Gastroesophageal sphincter (tissue), 4 donors: ENCODE results near the gene NOVA1. TPM values are rescaled to one million over a fixed set of nuclear protein-coding genes. Genes with fewer than 3 reads are reported as not detected.
A peak's percentile ranks its signal among the peaks of the same experiment; 100 is the strongest.

Experiments
- ATAC-seq: fragments of 150-250 bp; one replicate; pipeline ENCODE4 v1.9.1; 2016; ENCODE audit warnings: mild to moderate bottlenecking, moderate library complexity
- H3K27ac ChIP-seq, 4 donors: fragments of 200-600 bp; sonication (generic) in 3 of 4; 1 replicate in 3 of 4; 2 replicates in 1 of 4; pipeline ENCODE4 v1.5.1; 2016 to 2019
- H3K27me3 ChIP-seq: fragments of 200-600 bp; sonication (generic); one replicate; pipeline ENCODE4 v1.5.1; 2019
- H3K36me3 ChIP-seq, 2 donors: fragments of 200-600 bp; sonication (generic); one replicate each; pipeline ENCODE4 v1.5.1; 2019; ENCODE audit warnings: control low read depth in 1 of 2
- H3K4me1 ChIP-seq, 3 donors: fragments of 200-600 bp; sonication (generic); 1 replicate in 2 of 3; 2 replicates in 1 of 3; pipeline ENCODE4 v1.5.1; 2016 to 2019; ENCODE audit warnings: control low read depth in 2 of 3
- H3K4me3 ChIP-seq, 2 donors: fragments of 200-600 bp; sonication (generic); one replicate each; pipeline ENCODE4 v1.5.1; 2019; ENCODE audit warnings: mild to moderate bottlenecking in 1 of 2, moderate library complexity in 1 of 2
- H3K9me3 ChIP-seq, 3 donors: fragments of 200-600 bp; sonication (generic); one replicate each; pipeline ENCODE4 v1.5.1; 2017 to 2019; ENCODE audit warnings: control low read depth in 2 of 3
- CTCF ChIP-seq, 4 experiments: fragments of 200-600 bp in 2 of 4; fragments of 450-650 bp in 2 of 4; sonication (generic) in 1 of 4; IDR thresholded peaks; one replicate each; pipeline ENCODE4 v1.5.1; 2017 to 2019; ENCODE audit warnings: antibody characterized with exemption in 4 of 4, mild to moderate bottlenecking in 2 of 4, moderate library complexity in 2 of 4
- EP300 ChIP-seq: sonication (generic); formaldehyde crosslinking; IDR thresholded peaks from one replicate; pipeline ENCODE4 v1.6.1; 2017; ENCODE audit warnings: antibody characterized with exemption, mild to moderate bottlenecking
- POLR2A ChIP-seq, 2 donors: fragments of 450-650 bp; IDR thresholded peaks; one replicate each; pipeline ENCODE4 v1.6.1; 2017; ENCODE audit warnings: antibody characterized with exemption in 2 of 2, mild to moderate bottlenecking in 2 of 2, moderate library complexity in 1 of 2
- POLR2AphosphoS5 ChIP-seq: sonication (generic); formaldehyde crosslinking; IDR thresholded peaks from one replicate; pipeline ENCODE4 v1.6.1; 2017; ENCODE audit warnings: antibody characterized with exemption
- WGBS, 2 donors: methylation state at CpG; one replicate each; pipeline ENCODE4 v1.1.5; 2018; ENCODE audit warnings: low coverage in 1 of 2; 5-methylcytosine and 5-hydroxymethylcytosine counted together
- total RNA-seq, 4 donors: library from RNA; depleted of rRNA; stranded (reverse); fragments of >200 nt; gene quantifications; one replicate each; pipeline ENCODE4 v1.1.0, GENCODE V29; 2016

NOVA1 gene
- total RNA-seq, 4 donors from 2014 or later: 7.0 to 18.2 (median 12.9) TPM

DNA sequence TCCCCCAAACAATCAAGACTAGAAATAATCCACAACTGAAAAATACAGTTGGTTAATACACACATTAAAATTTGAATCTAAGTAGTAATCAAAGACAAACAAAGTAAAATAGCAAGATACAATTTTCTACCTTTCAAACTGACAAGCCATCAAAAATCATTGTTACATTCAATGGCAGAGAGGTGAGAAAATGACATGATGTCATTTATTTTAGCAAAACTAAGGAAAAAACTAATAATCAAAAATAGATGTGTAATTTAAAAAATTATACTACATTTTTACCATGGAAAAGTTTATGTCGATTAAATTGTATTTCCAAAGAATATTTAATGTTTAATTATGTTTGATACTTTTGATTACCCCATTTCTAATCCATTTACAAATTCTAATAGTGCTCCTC is 59.7 kb downstream of the NOVA1 start:
- H3K4me1 ChIP-seq: no peaks in the 10 kb centered on the region
- no peaks in the 10 kb centered on the region for H3K36me3 ChIP-seq
- H3K9me3 ChIP-seq: no peaks in the 10 kb centered on the region
- no peak overlapping the region for H3K27ac ChIP-seq
- ATAC-seq: no peak
- no peak overlapping the region for H3K4me3 ChIP-seq
- H3K27me3 ChIP-seq: no peaks in the 10 kb centered on the region
- TF ChIP-seq POLR2AphosphoS5: no peak
- TF ChIP-seq CTCF (IDR thresholded peaks at IDR 0.05): no peak
- no peak for TF ChIP-seq POLR2A (IDR thresholded peaks at IDR 0.05)
- TF ChIP-seq EP300: no peak
- WGBS, 2 donors: 89 to 94% methylated on average over 1 of the region's 1 CpG

GRCh38 chr14:26531894-26532293 is 65.9 kb downstream of the NOVA1 start:
- Histone ChIP-seq H3K36me3 (no peaks in the 10 kb centered on the region), H3K9me3 (no peaks in the 10 kb centered on the region), H3K27ac (no peak overlapping the region), H3K4me1 (no peaks in the 10 kb centered on the region), H3K27me3 (no peaks in the 10 kb centered on the region), H3K4me3 (no peak overlapping the region)
- ATAC-seq: no peak
- WGBS, 2 donors: 75 to 80% methylated on average over 2 to 3 of the region's 3 CpGs
- TF ChIP-seq EP300 (no peak), POLR2AphosphoS5 (no peak), POLR2A (IDR thresholded peaks at IDR 0.05) (no peak), CTCF (IDR thresholded peaks at IDR 0.05) (no peak)

DNA sequence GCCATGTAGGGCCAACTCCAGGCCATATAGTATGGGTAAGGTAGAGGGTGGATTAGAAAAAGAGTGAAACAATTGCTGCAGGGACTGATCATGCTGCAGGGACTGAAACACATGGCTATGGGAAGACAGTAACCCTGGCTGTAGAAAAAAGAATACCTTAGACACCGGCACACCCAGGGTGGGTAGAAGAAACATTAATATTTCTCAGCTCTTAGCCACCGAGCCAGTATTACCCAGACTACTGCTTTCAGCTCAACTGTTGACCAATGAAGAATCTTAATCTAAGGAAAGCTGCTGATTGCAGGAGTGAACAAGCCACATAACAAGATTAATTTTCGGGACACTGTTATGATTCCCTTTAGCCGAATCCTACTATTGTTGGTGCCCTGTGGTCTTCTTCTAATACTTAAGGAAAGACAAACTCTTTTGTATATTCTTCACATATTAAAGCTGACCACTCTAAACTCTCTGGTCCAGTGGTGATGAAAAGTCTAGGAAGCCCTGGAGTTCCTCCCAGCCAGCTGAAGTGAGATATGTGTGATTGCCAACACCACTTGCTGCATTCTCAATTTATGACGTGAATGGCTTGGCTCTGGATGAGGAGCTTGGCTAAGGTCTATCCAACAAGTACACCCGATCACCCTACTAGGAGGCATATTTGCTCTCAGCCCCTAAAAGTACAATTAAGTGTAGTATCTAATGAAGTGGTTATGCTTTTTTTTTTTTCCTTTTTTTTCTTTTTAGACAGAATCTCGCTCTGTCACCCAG is 69.2 kb downstream of the NOVA1 start:
- 61 to 81% methylated on average over 7 of the region's 7 CpGs for WGBS, 2 donors
- no peak for TF ChIP-seq CTCF (IDR thresholded peaks at IDR 0.05)
- TF ChIP-seq EP300: no peak
- TF ChIP-seq POLR2A (IDR thresholded peaks at IDR 0.05): no peak
- no peak for TF ChIP-seq POLR2AphosphoS5
- H3K36me3 ChIP-seq: no peaks in the 10 kb centered on the region
- no peaks in the 10 kb centered on the region for H3K9me3 ChIP-seq
- H3K27me3 ChIP-seq: no peaks in the 10 kb centered on the region
- H3K4me1 ChIP-seq: peaks cover 0 to 11% (median 0%) of the 10 kb centered on the region in 3 donors
- H3K27ac ChIP-seq: peak overlapping the region in 2 of 4 donors; percentile 35 to 61
- ATAC-seq: peak; percentile 88
- no peak overlapping the region for H3K4me3 ChIP-seq

DNA sequence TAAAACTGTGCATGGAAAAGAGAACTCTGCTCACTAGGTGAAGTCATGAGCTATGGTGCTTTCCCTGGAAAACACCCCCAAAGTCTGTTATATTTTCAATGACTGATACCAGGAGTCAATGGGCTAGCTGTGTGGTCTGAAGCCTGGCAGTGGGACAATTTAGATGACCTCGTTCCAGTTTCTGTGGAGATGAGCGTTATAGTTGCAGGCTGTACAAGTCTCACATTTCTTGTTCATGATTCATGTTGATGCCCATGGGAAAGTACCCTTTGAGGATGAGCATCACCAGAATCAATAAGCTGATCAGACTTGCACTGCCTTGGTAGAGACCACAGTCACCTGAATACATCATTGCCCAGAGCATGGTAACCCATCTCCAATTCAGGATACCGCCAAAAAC is 70.7 kb downstream of the NOVA1 start:
- Histone ChIP-seq H3K4me1 (peaks cover 0 to 24% (median 0%) of the 10 kb centered on the region in 3 donors), H3K27me3 (no peaks in the 10 kb centered on the region), H3K9me3 (no peaks in the 10 kb centered on the region), H3K27ac (peak overlapping the region in 1 of 4 donors; percentile 12), H3K4me3 (no peak overlapping the region), H3K36me3 (no peaks in the 10 kb centered on the region)
- no peak for ATAC-seq
- TF ChIP-seq POLR2A (IDR thresholded peaks at IDR 0.05): no peak
- WGBS, 2 donors: 17 to 100% methylated on average over 1 of the region's 3 CpGs

DNA sequence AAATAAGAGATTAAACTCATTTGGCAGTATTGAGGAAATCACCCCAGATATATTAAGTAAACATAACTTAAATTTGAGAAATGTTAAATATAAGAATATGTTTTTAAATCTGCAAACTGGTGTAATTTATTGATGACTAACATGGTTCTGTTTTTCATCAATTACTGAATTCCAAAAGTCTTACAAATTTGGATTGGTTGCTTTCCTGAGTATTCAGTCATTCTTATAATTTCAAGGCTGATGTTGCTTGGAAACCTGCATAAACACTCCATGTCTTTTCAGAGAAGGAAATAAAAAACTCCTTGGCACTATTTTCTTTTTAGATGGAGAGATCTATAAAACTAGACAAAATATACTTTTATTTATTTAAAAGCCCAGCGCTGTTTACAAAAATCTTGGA is 71.7 kb downstream of the NOVA1 start:
- no peak overlapping the region for H3K4me3 ChIP-seq
- peaks cover 0 to 28% (median 0%) of the 10 kb centered on the region in 3 donors for H3K4me1 ChIP-seq
- no peaks in the 10 kb centered on the region for H3K36me3 ChIP-seq
- ATAC-seq: no peak
- no peak for TF ChIP-seq CTCF (IDR thresholded peaks at IDR 0.05)
- H3K9me3 ChIP-seq: no peaks in the 10 kb centered on the region
- WGBS, 2 donors: 48 to 57% methylated on average over 1 of the region's 1 CpG
- no peak overlapping the region for H3K27ac ChIP-seq
- H3K27me3 ChIP-seq: no peaks in the 10 kb centered on the region
